Middle frontal gyrus (tissue), 1 donor: ENCODE measurements around the gene DUSP28.
"Not testable (repeated sequence)": the region's sequence is repeated elsewhere in the genome, so short reads cannot be mapped to it uniquely, and the experiment has no call there.

ENCODE experiments used
- DNase-seq: peaks from one replicate; pipeline ENCODE4 v3.0.0-alpha.2; 2015; ENCODE audit warnings: low spot score; ENCODE audit errors: extremely low spot score

The DUSP28 gene

GRCh38 chr2:240560084-240560479 is at the start of gene DUSP28:
TSS of gene DUSP28 (plus strand) at chr2:240560357. CDS start at chr2:240560685, 328 bp downstream.
- peak; percentile 86 for DNase-seq

- DNase-seq = no peak
Observed at GRCh38 chr2:240510513-240511210, 49.5 kb upstream of the DUSP28 start.

- no peak for DNase-seq
Observed at GRCh38 chr2:240511351-240512108, 48.6 kb upstream of the DUSP28 start.

GRCh38 chr2:240512109-240512485 is 48.1 kb upstream of the DUSP28 start:
- DNase-seq = no peak

- no peak for DNase-seq
Observed at GRCh38 chr2:240512666-240513535, 47.3 kb upstream of the DUSP28 start.

GRCh38 chr2:240513549-240514287 is 46.4 kb upstream of the DUSP28 start:
- no peak for DNase-seq

GRCh38 chr2:240514631-240515030 is 45.5 kb upstream of the DUSP28 start:
- DNase-seq = no peak

GRCh38 chr2:240517342-240517741 is 42.8 kb upstream of the DUSP28 start:
- no peak for DNase-seq

- no peak for DNase-seq
Observed at GRCh38 chr2:240518981-240519380, 41.2 kb upstream of the DUSP28 start.

- no peak for DNase-seq
Observed at GRCh38 chr2:240519396-240520129, 40.6 kb upstream of the DUSP28 start.

GRCh38 chr2:240520130-240520973 is 39.8 kb upstream of the DUSP28 start:
- no peak for DNase-seq

- DNase-seq = no peak
Observed at GRCh38 chr2:240520974-240521350, 39.2 kb upstream of the DUSP28 start.

GRCh38 chr2:240521885-240522284 is 38.3 kb upstream of the DUSP28 start:
- DNase-seq = not testable (repeated sequence)

GRCh38 chr2:240522406-240522805 is 37.8 kb upstream of the DUSP28 start:
- DNase-seq = no peak

GRCh38 chr2:240523451-240524281 is 36.5 kb upstream of the DUSP28 start:
- no peak for DNase-seq

- no peak for DNase-seq
Observed at GRCh38 chr2:240524963-240525718, 35.0 kb upstream of the DUSP28 start.

- no peak for DNase-seq
Observed at GRCh38 chr2:240525802-240526201, 34.4 kb upstream of the DUSP28 start.

GRCh38 chr2:240526521-240526920 is 33.6 kb upstream of the DUSP28 start:
- DNase-seq = no peak
